HG03280 (cell line): ENCODE data around the gene RBM17.
"Not testable (repeated sequence)": the region's sequence is repeated elsewhere in the genome, so short reads cannot be mapped to it uniquely, and the experiment has no call there.

Experiments used
- ATAC-seq: cut with Tn5 transposase; IDR thresholded peaks from one replicate; pipeline ENCODE4 v1.9.1; 2021; ENCODE audit warnings: mild to moderate bottlenecking, moderate library complexity; ENCODE audit not compliant: unreplicated experiment

RBM17 gene

DNA sequence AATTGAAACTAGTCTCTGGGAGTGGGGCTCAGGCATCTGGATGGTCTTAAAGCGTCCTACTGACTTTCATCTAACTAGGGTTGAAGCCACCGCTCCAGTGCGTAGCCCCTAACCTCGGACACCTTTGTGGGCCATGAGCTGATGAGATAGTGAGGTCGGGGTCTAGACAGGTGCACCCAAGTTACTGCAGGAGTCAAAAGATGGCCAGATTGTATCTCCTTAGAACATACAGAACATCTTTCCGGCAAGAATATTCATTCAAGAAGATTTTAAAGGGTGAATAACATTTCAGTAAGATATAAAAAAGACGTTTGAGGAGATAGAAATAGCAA, 20.6 kb downstream of the RBM17 start:
- ATAC-seq = no peak

DNA sequence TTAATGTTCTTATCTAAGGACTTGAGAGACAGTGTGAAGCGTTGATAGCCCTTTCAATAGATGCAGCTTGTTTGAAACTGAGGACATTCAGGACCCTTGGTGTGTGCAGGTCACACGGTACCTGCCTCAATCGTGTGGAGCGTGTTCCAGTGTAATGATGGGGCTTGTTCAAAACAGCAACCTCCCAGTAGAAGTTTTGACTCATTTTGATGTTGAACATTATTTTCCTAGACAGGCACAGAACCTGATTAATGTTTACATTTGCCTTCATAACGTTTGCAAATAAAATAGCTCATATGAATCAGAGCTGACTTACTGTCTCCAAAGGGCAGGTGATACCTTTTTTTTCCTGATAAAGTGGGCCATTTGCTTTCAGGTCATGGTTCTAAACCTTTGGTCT, 21.3 kb downstream of the RBM17 start:
- ATAC-seq = no peak

DNA sequence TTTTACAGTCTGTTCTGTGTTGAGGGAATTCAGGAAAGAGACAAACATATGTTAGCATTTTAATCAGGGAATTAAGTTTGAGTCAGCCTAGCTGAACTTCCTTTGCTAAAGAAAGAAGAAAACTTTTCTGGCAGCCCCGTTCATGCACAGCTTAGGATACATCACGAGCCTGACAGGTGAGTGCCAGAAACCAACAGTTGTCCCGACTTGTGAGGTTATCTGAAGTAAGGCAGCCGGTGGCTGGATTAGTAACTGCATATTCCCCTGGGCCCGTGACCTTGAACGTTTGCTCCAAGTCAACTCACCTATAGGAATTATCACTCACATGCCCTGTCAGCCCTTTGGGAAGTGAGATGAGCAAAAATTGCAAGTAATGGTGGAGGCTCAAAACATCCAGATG, 24.1 kb downstream of the RBM17 start:
- ATAC-seq = no peak

DNA sequence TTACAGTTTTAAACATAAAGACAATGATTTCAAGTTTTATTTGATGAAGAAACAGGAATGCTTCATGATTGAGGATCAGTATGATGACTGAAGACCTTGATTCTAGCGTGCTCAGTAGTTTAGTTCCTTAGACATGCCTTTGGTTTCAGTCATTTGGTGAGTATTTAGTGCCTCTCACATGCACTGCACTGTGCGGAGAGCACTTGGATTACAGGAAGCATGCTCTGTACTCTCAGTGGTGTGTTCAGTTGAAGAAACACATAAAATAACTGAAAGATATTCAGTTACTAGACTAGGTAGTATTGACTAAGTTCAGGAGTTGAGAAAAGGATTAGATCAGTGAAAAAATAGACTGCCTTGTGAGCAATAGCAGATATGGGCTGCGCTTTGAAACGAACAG, 25.5 kb downstream of the RBM17 start:
- ATAC-seq = no peak

DNA sequence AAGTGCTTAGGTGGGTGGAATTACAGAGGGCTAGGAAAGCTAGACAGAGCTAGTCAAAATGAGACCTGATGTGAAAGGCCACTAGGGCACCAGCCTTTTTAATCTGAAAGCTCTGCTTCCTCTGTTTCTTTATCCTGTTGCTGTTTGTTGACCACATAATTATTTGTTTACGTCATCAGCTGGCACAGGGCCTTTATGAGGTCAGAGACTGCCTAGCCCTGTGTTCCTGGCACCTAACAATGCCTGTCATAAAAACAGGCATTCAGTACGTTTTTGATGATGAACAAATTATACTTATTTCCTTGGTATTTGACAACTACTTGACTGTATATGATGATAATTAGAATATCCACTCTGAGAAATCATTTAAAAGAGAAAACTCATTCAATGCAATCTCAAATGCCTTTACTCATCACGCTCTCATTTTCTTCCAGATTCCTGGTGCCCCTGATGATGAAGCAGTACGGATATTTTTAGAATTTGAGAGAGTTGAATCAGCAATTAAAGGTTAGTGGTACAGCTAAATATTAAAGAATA, 26.0 kb downstream of the RBM17 start:
- no peak for ATAC-seq

DNA sequence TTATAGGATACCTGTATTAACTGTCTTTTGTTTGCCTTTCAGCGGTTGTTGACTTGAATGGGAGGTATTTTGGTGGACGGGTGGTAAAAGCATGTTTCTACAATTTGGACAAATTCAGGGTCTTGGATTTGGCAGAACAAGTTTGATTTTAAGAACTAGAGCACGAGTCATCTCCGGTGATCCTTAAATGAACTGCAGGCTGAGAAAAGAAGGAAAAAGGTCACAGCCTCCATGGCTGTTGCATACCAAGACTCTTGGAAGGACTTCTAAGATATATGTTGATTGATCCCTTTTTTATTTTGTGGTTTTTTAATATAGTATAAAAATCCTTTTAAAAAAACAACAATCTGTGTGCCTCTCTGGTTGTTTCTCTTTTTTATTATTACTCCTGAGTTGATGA, 26.6 kb downstream of the RBM17 start:
- no peak for ATAC-seq

DNA sequence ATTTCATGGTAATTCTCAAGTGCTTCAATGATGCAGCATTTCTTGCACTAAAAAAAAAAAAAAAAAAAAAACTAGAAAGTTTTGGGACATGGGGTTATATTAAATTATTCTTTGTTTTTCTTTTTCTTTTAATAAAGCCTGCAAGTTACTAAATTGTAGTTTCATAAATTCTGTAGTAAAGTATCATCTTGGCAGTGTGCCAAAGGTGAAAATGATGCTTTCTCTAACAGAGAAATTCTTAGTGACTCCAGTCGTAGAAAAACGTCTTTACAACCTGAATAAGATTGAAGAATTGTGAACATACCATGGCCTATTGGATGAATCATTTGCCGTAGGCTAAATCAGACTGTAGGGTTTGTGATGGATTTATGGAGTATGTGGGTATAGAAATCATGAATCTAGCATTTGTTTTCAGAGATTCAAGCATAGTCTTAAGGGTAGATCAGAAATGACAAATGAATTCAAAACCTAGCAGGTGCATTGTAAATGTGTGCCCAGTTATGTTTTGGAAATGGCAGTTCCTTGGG, 27.1 kb downstream of the RBM17 start:
- ATAC-seq = no peak

DNA sequence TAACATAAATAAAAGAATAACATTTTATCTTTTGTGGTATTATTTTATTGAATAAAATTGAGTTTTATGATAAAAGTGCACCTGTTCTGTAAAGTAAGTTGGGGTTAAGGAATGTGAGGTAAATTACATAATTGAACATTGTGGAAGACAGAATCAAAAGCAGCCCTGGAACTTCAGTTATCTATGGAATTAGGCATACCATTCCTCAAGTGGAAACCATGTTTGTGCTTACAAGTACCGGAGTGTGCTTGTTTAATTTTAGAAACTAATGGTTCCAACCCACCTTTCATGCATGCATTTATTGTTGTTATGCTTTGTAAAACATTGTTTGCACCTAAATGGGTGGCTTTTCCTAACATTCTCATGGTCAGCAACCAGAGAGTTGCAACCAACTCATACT, 28.0 kb downstream of the RBM17 start:
- ATAC-seq = no peak

DNA sequence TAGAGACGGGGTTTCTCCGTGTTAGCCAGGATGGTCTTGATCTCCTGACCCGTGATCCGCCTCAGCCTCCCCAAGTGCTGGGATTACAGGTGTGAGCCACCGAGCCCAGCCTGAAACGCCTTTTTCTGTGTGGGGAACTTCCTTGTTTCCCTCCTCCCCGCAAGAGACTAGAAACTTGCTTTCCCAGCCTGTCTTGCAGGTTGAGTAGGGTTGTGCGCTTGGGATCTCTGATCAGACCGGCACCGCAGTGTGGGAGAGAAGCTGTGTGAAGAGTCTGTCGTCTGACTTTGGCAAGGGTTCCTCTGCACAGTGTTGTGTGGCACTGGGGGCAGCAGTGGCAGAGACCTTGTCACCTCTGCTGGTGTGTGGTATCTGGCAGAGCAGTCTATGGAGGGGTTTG, 28.9 kb downstream of the RBM17 start:
- no peak for ATAC-seq

DNA sequence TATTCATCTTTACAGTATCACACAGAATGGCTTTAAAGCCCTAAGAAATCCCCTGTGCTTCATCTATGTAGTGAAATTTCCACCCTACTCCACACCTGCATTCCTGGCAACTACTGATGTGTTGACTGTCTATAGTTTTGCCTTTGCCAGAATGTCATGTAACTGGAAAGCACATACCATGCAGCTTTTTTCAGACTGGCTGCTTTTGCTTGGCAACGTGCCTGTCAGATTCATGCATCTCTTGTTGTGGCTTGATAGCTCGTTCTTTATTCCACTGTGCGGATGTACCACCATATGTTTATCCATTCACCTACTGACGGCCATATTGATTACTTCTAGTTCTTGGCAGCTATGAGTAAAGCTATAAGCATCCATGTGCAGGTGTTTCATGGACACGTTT, 30.6 kb downstream of the RBM17 start:
- ATAC-seq = no peak

DNA sequence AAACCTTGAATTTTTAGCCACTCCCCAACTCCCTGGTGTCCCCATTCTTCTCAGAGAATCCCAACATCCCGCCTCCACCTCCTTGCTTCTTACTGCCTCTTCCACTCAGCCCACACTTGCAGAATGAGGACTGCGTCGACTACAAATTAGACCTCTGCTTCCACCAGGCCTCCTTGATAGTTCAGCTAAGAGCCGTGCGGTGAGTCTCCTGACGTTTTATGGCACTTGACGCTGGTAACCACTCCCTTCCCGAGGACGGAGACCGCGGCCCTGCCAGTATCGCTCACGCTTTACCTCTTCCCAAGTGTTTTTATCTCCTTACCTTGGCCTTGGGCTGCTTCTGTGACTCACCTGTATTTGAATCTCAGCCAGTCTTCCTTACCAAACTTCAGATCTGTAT, 31.1 kb downstream of the RBM17 start:
- no peak for ATAC-seq

DNA sequence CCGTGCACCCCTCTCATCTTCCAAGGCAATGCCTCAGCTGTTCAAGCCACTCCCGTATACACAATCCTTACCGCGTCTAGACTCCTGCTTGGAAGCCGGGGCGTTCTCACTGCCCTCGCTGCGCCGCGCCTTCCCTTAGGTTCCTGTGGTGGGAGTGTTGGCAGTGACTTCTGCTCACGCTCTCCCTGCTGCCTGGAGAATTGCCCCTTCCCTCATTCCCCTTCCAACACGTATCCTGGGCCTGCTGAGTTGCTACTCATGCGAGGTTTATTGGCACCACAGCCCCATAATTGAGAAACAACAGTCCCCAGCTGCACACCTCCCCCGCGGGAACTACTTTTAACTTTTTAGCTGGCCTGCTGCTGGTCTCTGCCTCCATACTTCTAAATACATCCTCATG, 31.9 kb downstream of the RBM17 start:
- ATAC-seq = no peak

DNA sequence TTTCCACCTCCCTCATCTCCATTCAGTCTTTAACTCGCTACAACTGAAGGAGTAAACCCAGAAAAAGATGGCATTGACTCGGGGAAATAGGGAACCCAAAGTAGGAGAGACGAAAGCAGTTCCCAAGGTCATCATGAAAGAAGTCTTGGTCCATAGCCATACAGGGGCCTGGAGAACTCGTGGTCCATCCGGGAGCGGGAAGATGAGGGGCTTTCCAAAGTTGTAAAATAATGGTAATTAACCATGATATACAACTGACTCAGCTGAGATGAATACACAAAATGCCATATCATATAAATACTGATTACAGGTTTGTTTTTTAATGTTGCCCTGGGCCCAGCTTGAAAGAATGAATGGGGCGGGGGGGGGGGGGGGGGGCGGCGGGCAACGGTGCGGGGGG, 32.3 kb downstream of the RBM17 start:
- no peak for ATAC-seq

DNA sequence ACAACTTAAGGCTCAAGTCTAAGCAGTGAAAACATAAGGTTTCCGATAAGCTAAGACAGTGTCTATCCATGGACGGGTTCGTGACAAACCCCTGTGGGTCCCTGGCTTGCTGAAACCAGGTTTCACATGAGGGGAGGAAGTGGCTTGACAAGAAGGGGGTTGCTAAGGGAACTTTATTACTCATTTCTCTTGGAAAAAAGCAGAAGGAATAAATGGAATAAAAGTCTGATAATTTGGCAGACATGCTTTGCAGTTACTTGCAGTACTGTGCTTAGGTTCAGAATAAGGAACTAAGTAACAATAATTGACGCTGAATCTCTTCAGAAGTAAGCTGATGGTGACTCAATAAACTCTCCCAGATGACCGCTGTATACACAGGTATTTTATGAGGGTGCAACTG, 34.7 kb downstream of the RBM17 start:
- no peak for ATAC-seq

DNA sequence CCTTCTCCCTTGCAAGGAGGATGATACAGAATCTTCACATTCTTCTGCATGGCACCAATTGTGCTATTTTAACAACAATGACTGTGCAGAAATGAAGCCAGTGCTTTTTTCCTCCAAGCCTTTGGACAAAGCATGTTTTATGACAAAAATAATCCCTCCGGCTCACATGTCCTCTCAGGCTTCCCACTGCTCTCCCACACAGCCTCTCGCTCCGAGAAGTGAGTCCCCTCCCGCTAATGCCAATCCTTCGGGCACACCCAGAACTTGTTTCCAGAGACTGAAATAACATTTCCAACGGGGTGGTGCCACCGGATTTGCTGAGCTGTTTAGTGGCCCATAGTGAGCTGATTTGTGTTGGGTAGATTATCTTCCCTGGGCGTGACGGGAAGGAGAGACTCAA, 35.8 kb downstream of the RBM17 start:
- ATAC-seq = no peak

DNA sequence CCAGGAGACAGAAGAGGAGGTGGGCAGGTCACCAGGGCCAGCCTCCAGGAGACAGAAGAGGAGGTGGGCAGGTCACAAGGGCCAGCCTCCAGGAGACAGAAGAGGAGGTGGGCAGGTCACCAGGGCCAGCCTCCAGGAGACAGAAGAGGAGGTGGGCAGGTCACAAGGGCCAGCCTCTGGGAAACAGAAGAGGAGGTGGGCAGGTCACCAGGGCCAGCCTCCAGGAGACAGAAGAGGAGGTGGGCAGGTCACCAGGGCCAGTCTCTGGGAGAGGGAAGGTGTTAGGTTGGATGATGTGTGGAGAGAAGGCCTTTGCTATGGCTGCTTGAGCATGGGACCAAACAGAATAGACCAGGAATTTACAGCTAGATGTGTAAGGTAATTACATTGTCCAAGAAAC, 38.6 kb downstream of the RBM17 start:
- ATAC-seq = not testable (repeated sequence)

DNA sequence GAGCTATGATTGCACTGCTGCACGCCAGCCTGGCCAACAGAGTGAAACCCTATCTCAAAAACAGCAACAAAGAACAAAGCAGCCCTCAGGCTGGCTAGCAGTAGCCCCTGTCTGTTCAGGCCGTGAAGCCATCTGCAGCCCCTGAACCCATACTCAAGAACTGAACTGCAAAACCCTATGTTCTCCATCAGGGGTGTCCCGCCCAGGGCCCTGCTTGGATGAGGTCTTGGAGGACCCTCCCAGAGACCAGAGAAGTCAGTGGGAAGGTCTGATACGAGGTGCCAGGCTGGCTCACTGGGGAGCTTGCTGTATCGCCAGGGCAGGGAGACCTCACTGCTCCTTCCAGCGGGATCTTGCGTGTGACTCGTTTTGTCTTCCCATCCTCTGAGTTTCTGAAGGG, 39.3 kb downstream of the RBM17 start:
- no peak for ATAC-seq

DNA sequence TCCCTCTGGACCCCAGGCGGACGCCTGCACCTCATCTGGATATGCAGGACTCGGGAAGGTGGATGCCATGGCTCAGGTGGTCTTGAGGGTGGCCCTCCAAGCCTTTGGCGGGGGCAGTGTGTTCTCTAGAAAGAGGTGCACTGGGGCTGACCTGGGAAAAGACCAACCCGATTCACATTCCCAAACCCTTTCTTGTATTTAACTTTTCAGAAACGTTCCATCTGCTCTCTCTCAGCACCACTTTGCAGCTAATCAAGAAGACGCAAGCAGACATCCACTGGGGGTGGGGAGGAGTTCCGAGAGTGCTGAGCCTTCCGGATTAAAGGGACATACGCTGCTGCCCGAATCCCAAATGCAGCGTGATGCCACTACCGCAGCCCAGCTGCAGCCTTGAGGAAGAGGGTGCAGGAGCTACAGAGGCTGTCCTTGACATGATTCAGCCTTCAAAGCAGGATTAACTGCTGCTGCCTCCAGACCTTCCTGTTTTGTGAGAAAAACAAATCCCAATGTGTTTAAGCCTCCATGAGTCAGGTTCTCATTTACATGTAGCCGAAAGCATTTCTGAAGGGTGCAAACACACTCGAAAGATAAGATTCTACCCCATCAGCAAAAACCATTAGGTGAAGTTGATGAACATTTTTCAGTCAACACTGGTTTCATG, 39.9 kb downstream of the RBM17 start:
- ATAC-seq = no peak

DNA sequence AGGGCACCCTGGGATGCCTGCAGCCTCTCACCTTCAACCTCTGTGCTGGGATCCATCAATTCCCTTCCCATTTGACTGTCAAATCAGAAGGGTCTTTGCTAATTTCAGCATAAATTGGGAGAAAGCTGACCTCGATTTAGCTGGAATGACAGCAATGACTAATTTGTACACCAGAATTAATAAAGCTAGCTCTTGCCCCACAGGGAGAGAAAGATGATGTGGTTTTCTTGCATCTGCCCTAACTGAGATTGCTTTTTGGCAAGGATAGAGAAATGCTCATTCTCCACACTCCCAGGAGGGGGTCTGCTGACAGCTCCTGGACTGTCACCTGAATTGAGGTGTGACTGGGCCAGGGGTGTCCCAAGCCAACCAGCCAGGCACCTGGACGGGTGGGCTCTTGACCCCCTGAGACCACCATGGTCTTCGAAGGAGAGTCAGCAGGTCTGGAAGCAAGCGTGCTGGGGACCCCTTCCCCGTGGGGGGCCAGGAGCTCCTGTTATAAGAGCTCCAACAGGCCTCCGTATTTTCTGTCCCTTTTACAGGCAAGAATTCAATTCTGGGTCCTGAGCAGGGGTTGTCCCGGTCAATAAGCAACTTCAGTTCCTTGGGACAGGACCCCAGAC, 42.1 kb downstream of the RBM17 start:
- no peak for ATAC-seq

DNA sequence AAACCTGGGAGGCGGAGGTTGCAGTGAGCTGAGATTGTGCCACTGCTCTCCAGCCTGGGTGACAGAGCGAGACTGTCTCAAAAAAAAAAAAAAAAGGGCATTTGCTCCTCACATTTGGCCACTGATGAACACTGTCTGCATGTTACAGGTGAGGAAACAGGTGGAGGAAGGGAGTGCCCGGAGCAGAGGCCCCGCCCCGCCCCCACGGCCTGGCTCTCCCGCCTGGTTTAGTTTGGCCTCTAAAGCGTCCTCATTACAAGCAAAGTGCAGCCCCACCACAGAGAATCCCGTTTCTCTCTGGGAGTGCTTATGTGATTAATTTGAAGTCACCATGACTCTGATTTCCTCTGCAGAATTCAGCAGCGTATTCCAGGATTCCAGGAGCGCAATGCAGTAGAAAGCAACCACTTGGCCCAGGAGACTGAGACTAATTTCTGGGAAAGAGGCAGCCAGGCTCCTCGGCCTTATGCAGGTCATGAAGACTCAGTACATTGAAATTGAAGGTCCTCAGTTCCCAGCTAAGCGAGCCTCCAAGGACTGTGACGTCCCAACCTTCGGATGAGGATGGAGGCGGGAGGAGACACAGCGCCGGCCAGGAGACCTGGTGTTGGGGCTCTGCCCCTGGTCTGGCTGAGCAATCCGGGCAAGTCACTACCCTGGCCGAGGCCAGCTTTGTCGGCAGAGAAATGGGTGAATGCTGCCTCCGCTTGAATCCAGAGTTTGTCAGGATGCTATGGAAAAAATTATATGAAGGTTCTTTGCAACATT, 44.7 kb downstream of the RBM17 start:
- no peak for ATAC-seq

DNA sequence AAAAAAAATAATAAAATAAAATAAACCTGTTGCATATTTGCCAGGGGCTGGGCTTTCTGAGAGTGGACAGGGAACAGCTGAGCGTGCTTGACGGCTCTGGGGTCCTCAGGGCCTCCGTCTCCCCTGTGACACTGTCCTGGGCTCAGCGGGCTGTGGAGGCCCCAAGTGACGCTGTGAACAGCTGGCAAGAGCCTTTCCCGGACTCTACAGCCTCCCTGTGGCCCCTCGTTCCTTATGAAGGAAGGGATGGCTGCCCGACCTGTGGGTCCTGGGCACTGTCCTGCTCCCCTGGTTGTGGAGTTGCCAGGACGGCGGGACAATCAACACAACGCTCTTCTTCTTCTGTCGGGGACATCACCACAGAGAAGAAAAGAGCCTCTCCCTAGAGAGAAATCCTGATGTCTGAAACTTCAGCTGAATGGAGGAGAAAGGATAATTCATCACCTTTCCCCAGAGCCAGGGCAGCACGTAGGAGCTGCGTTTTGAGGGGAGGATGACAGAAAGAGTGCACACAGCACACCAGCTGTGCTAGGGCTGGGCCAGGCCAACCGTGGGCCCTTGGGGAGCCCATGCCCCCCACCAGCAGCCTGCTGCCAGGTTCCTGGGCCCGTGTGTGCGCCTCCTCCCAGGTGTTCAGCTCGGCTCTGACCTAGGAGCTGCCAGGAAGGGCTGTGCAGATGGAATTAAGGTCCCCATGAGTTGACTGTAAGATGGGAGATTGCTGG, 45.4 kb downstream of the RBM17 start:
- ATAC-seq = no peak
